Uterus (tissue), 2 donors: ENCODE measurements around the gene ARHGEF25.

Experiments used
- CTCF ChIP-seq, 4 experiments: fragments of 200-600 bp in 2 of 4; fragments of 450-650 bp in 2 of 4; sonication (generic) in 2 of 4; IDR thresholded peaks; one replicate each; pipeline ENCODE4 v1.5.1; 2016 to 2019; ENCODE audit warnings: antibody characterized with exemption in 4 of 4, mild to moderate bottlenecking in 2 of 4, moderate library complexity in 1 of 4
- POLR2A ChIP-seq, 2 donors: fragments of 450-650 bp; IDR thresholded peaks; one replicate each; pipeline ENCODE4 v1.6.1; 2016; ENCODE audit warnings: antibody characterized with exemption in 2 of 2, mild to moderate bottlenecking in 1 of 2, moderate library complexity in 1 of 2

DNA sequence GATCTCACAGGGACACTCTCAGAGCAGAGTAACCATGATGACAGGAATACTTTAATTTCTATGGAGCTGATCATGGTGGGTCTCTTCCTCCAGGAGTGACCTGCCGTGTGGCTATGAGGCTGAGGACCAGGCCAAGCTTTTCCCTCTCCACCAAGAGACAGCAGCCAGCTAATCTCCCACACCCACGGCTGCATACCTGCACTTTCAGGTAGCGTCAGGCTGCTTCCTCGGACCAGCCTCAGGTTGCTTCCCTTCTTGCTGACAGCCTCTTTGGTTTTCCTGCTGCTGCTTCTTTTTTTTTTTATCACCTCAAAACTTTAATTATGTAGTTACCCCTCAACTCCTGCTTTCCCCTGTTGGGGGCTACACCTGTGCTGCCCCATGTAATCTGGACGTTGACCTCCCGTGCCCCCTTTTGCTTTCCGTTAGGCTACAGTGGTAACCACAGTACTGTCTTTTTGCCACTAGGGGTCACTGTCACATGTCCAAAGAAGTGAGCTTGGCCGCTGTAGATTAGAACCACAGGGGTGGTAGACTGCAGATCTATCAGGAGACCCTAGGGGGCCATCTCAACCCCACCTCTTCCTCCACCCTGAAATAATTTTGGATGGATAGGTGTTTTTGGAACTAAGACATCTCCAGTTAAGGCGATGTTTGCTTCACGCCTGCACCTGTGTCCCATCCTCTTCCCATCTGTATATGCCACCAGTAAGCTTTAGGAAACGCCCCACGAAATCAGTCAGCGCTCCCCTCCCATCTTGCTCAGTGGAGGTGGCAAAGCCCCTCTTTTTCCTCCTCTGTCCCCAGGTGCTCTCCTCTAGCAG, 28.0 kb upstream of the ARHGEF25 start:
- TF ChIP-seq CTCF (IDR thresholded peaks at IDR 0.05) (peak; percentile 83 to 97 (median 90)), POLR2A (IDR thresholded peaks at IDR 0.05) (no peak)
